ENCODE measurements around the gene SFI1. TPM values are rescaled to one million over a fixed set of nuclear protein-coding genes. Genes with fewer than 3 reads are reported as not detected.
"Not testable (repeated sequence)": the region's sequence is repeated elsewhere in the genome, so short reads cannot be mapped to it uniquely, and the experiment has no call there.

The SFI1 gene
- total RNA-seq, 1 donor from 2014 or later = 11.5 TPM

GRCh38 chr22:31477329-31477728 is 19.0 kb upstream of the SFI1 start:
- Histone ChIP-seq H3K4me3 (ENCODE audit: low read length in 3 of 3) (no peak overlapping the region), H3K9me3 (ENCODE audit: control insufficient read depth in 3 of 3, low read length in 3 of 3) (no peaks in the 10 kb centered on the region), H3K36me3 (ENCODE audit: control insufficient read depth in 3 of 3, insufficient read depth in 3 of 3, low read length in 3 of 3) (peaks cover 2 to 32% (median 12%) of the 10 kb centered on the region in 3 donors), H3K9ac (ENCODE audit: low read depth in 1 of 3, low read length in 3 of 3) (no peak overlapping the region), H3K27ac (ENCODE audit: low read depth, low read length) (no peak overlapping the region), H3K27me3 (ENCODE audit: control insufficient read depth in 3 of 3, insufficient read depth in 3 of 3, low read length in 3 of 3) (no peaks in the 10 kb centered on the region), H3K4me1 (ENCODE audit: control insufficient read depth in 3 of 3, insufficient read depth in 3 of 3, low read length in 3 of 3) (no peaks in the 10 kb centered on the region)

GRCh38 chr22:31481129-31481528 is 15.2 kb upstream of the SFI1 start:
- no peak overlapping the region for H3K9ac ChIP-seq (ENCODE audit: low read depth in 1 of 3, low read length in 3 of 3)
- H3K27ac ChIP-seq (ENCODE audit: low read depth, low read length) = no peak overlapping the region
- peaks cover 2 to 28% (median 21%) of the 10 kb centered on the region in 3 donors for H3K36me3 ChIP-seq (ENCODE audit: control insufficient read depth in 3 of 3, insufficient read depth in 3 of 3, low read length in 3 of 3)
- H3K4me1 ChIP-seq (ENCODE audit: control insufficient read depth in 3 of 3, insufficient read depth in 3 of 3, low read length in 3 of 3) = no peaks in the 10 kb centered on the region
- no peaks in the 10 kb centered on the region for H3K9me3 ChIP-seq (ENCODE audit: control insufficient read depth in 3 of 3, low read length in 3 of 3)
- no peak overlapping the region for H3K4me3 ChIP-seq (ENCODE audit: low read length in 3 of 3)
- no peaks in the 10 kb centered on the region for H3K27me3 ChIP-seq (ENCODE audit: control insufficient read depth in 3 of 3, insufficient read depth in 3 of 3, low read length in 3 of 3)

GRCh38 chr22:31482470-31482869 is 13.9 kb upstream of the SFI1 start:
- H3K9ac ChIP-seq (ENCODE audit: low read depth in 1 of 3, low read length in 3 of 3); H3K4me3 ChIP-seq (ENCODE audit: low read length in 3 of 3); H3K4me1 ChIP-seq (ENCODE audit: control insufficient read depth in 3 of 3, insufficient read depth in 3 of 3, low read length in 3 of 3); H3K27ac ChIP-seq (ENCODE audit: low read depth, low read length); H3K27me3 ChIP-seq (ENCODE audit: control insufficient read depth in 3 of 3, insufficient read depth in 3 of 3, low read length in 3 of 3); H3K9me3 ChIP-seq (ENCODE audit: control insufficient read depth in 3 of 3, low read length in 3 of 3): not testable (repeated sequence)
- peaks cover 7 to 30% (median 25%) of the 10 kb centered on the region in 3 donors for H3K36me3 ChIP-seq (ENCODE audit: control insufficient read depth in 3 of 3, insufficient read depth in 3 of 3, low read length in 3 of 3)

GRCh38 chr22:31486369-31486768 is 10.0 kb upstream of the SFI1 start:
- H3K27ac ChIP-seq (ENCODE audit: low read depth, low read length); H3K27me3 ChIP-seq (ENCODE audit: control insufficient read depth in 3 of 3, insufficient read depth in 3 of 3, low read length in 3 of 3); H3K4me3 ChIP-seq (ENCODE audit: low read length in 3 of 3); H3K9me3 ChIP-seq (ENCODE audit: control insufficient read depth in 3 of 3, low read length in 3 of 3); H3K9ac ChIP-seq (ENCODE audit: low read depth in 1 of 3, low read length in 3 of 3): not testable (repeated sequence)
- H3K4me1 ChIP-seq (ENCODE audit: control insufficient read depth in 3 of 3, insufficient read depth in 3 of 3, low read length in 3 of 3) = peaks cover 13 to 21% (median 15%) of the 10 kb centered on the region in 3 donors
- peaks cover 10 to 20% (median 13%) of the 10 kb centered on the region in 3 donors for H3K36me3 ChIP-seq (ENCODE audit: control insufficient read depth in 3 of 3, insufficient read depth in 3 of 3, low read length in 3 of 3)

GRCh38 chr22:31486951-31487350 is 9.4 kb upstream of the SFI1 start:
- H3K36me3 ChIP-seq (ENCODE audit: control insufficient read depth in 3 of 3, insufficient read depth in 3 of 3, low read length in 3 of 3) = peaks cover 8 to 15% (median 8%) of the 10 kb centered on the region in 3 donors
- H3K27me3 ChIP-seq (ENCODE audit: control insufficient read depth in 3 of 3, insufficient read depth in 3 of 3, low read length in 3 of 3) = no peaks in the 10 kb centered on the region
- H3K9me3 ChIP-seq (ENCODE audit: control insufficient read depth in 3 of 3, low read length in 3 of 3) = no peaks in the 10 kb centered on the region
- no peak overlapping the region for H3K27ac ChIP-seq (ENCODE audit: low read depth, low read length)
- H3K4me1 ChIP-seq (ENCODE audit: control insufficient read depth in 3 of 3, insufficient read depth in 3 of 3, low read length in 3 of 3) = peaks cover 14 to 23% (median 17%) of the 10 kb centered on the region in 3 donors
- no peak overlapping the region for H3K9ac ChIP-seq (ENCODE audit: low read depth in 1 of 3, low read length in 3 of 3)
- no peak overlapping the region for H3K4me3 ChIP-seq (ENCODE audit: low read length in 3 of 3)

GRCh38 chr22:31488346-31488883 is 7.9 kb upstream of the SFI1 start:
- Histone ChIP-seq H3K4me1 (ENCODE audit: control insufficient read depth in 3 of 3, insufficient read depth in 3 of 3, low read length in 3 of 3) (peaks cover 15 to 23% (median 17%) of the 10 kb centered on the region in 3 donors), H3K4me3 (ENCODE audit: low read length in 3 of 3) (peak overlapping the region; percentile 75 to 99 (median 83)), H3K27ac (ENCODE audit: low read depth, low read length) (peak overlapping the region; percentile 93), H3K9me3 (ENCODE audit: control insufficient read depth in 3 of 3, low read length in 3 of 3) (no peaks in the 10 kb centered on the region), H3K9ac (ENCODE audit: low read depth in 1 of 3, low read length in 3 of 3) (peak overlapping the region; percentile 87 to 99 (median 89)), H3K27me3 (ENCODE audit: control insufficient read depth in 3 of 3, insufficient read depth in 3 of 3, low read length in 3 of 3) (no peaks in the 10 kb centered on the region), H3K36me3 (ENCODE audit: control insufficient read depth in 3 of 3, insufficient read depth in 3 of 3, low read length in 3 of 3) (peaks cover 4 to 14% (median 8%) of the 10 kb centered on the region in 3 donors)

GRCh38 chr22:31488988-31489617 is 7.2 kb upstream of the SFI1 start:
- peaks cover 17 to 24% (median 18%) of the 10 kb centered on the region in 3 donors for H3K4me1 ChIP-seq (ENCODE audit: control insufficient read depth in 3 of 3, insufficient read depth in 3 of 3, low read length in 3 of 3)
- H3K9me3 ChIP-seq (ENCODE audit: control insufficient read depth in 3 of 3, low read length in 3 of 3) = no peaks in the 10 kb centered on the region
- H3K27ac ChIP-seq (ENCODE audit: low read depth, low read length) = peak overlapping the region; percentile 93
- peaks cover 2 to 8% (median 8%) of the 10 kb centered on the region in 3 donors for H3K36me3 ChIP-seq (ENCODE audit: control insufficient read depth in 3 of 3, insufficient read depth in 3 of 3, low read length in 3 of 3)
- no peaks in the 10 kb centered on the region for H3K27me3 ChIP-seq (ENCODE audit: control insufficient read depth in 3 of 3, insufficient read depth in 3 of 3, low read length in 3 of 3)
- H3K4me3 ChIP-seq (ENCODE audit: low read length in 3 of 3) = peak overlapping the region; percentile 75 to 99 (median 83)
- H3K9ac ChIP-seq (ENCODE audit: low read depth in 1 of 3, low read length in 3 of 3) = peak overlapping the region; percentile 87 to 99 (median 94)

GRCh38 chr22:31489632-31490495 is 6.5 kb upstream of the SFI1 start, which contains the start of gene EIF4ENIF1:
EIF4ENIF1 (minus strand) TSS chr22:31489842; CDS start chr22:31488718, 1,124 bp downstream.
- H3K27me3 ChIP-seq (ENCODE audit: control insufficient read depth in 3 of 3, insufficient read depth in 3 of 3, low read length in 3 of 3) = no peaks in the 10 kb centered on the region
- peak within 1 kb of the TSS; percentile 93 for H3K27ac ChIP-seq (ENCODE audit: low read depth, low read length)
- peaks cover 18 to 29% (median 21%) of the 10 kb centered on the region in 3 donors for H3K4me1 ChIP-seq (ENCODE audit: control insufficient read depth in 3 of 3, insufficient read depth in 3 of 3, low read length in 3 of 3)
- H3K4me3 ChIP-seq (ENCODE audit: low read length in 3 of 3) = peak within 1 kb of the TSS; percentile 81 to 99 (median 98)
- H3K9me3 ChIP-seq (ENCODE audit: control insufficient read depth in 3 of 3, low read length in 3 of 3) = no peaks in the 10 kb centered on the region
- H3K9ac ChIP-seq (ENCODE audit: low read depth in 1 of 3, low read length in 3 of 3) = peak within 1 kb of the TSS; percentile 94 to 99 (median 96)
- H3K36me3 ChIP-seq (ENCODE audit: control insufficient read depth in 3 of 3, insufficient read depth in 3 of 3, low read length in 3 of 3) = peaks cover 2 to 8% (median 6%) of the 10 kb centered on the region in 3 donors

GRCh38 chr22:31490496-31490925 is 5.8 kb upstream of the SFI1 start:
- Histone ChIP-seq H3K27me3 (ENCODE audit: control insufficient read depth in 3 of 3, insufficient read depth in 3 of 3, low read length in 3 of 3) (no peaks in the 10 kb centered on the region), H3K9ac (ENCODE audit: low read depth in 1 of 3, low read length in 3 of 3) (peak overlapping the region; percentile 94 to 99 (median 96)), H3K27ac (ENCODE audit: low read depth, low read length) (peak overlapping the region; percentile 93), H3K4me1 (ENCODE audit: control insufficient read depth in 3 of 3, insufficient read depth in 3 of 3, low read length in 3 of 3) (peaks cover 20 to 29% (median 21%) of the 10 kb centered on the region in 3 donors), H3K36me3 (ENCODE audit: control insufficient read depth in 3 of 3, insufficient read depth in 3 of 3, low read length in 3 of 3) (peaks cover 2 to 8% (median 6%) of the 10 kb centered on the region in 3 donors), H3K4me3 (ENCODE audit: low read length in 3 of 3) (peak overlapping the region; percentile 81 to 99 (median 98)), H3K9me3 (ENCODE audit: control insufficient read depth in 3 of 3, low read length in 3 of 3) (no peaks in the 10 kb centered on the region)
